Measurements from ENCODE around the gene MACROD2.

DNA sequence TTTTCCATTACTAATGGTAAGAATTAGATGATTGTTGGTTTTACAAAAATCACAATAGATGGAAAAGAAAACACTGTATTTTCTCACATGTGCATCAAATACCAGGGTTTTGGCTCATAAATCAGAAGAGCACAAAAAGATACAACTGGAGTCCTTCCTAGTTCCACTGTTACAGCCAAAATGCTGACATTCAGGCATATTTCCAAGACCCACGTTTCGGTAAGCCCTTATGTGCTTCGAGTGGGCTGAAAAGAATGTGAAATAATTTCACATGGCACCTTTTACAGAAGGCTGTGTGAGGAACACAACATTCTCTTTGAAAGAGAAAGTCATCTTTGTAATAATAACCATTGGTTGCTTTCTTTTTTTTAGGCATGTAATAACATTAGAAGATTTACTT lies 668.8 kb downstream of the MACROD2 start:
- TF ChIP-seq EP300 (IDR thresholded peaks at IDR 0.05) (no peak), POLR2AphosphoS5 (IDR thresholded peaks at IDR 0.05) (no peak)
- TF ChIP-seq, protein P1, sequence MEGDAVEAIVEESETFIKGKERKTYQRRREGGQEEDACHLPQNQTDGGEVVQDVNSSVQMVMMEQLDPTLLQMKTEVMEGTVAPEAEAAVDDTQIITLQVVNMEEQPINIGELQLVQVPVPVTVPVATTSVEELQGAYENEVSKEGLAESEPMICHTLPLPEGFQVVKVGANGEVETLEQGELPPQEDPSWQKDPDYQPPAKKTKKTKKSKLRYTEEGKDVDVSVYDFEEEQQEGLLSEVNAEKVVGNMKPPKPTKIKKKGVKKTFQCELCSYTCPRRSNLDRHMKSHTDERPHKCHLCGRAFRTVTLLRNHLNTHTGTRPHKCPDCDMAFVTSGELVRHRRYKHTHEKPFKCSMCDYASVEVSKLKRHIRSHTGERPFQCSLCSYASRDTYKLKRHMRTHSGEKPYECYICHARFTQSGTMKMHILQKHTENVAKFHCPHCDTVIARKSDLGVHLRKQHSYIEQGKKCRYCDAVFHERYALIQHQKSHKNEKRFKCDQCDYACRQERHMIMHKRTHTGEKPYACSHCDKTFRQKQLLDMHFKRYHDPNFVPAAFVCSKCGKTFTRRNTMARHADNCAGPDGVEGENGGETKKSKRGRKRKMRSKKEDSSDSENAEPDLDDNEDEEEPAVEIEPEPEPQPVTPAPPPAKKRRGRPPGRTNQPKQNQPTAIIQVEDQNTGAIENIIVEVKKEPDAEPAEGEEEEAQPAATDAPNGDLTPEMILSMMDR (IDR thresholded peaks at IDR 0.05), result no peak

All from suprapubic skin (tissue), 4 donors.